NB4 (cell line): ENCODE results near the gene MUC5B.

Experiments used
- DNase-seq: peaks from one replicate; pipeline ENCODE4 v3.0.0; 2010; ENCODE audit warnings: low read depth
- H3K4me3 ChIP-seq: one replicate; pipeline ENCODE4 v1.5.1; 2011; ENCODE audit warnings: mild to moderate bottlenecking, low read depth, low read length, moderate library complexity
- CTCF ChIP-seq: IDR thresholded peaks from one replicate; pipeline ENCODE4 v1.5.1; 2012; ENCODE audit warnings: low read depth, low read length
- MAX ChIP-seq: IDR thresholded peaks from 2 replicates; pipeline ENCODE4 v1.6.1; 2011; ENCODE audit warnings: low read depth, low read length
- MYC ChIP-seq: IDR thresholded peaks from 2 replicates; pipeline ENCODE4 v1.6.1; 2011; ENCODE audit warnings: low read depth, low read length
- POLR2A ChIP-seq: IDR thresholded peaks from 2 replicates; pipeline ENCODE4 v1.6.1; 2011; ENCODE audit warnings: mild to moderate bottlenecking; ENCODE audit not compliant: insufficient read length; ENCODE audit errors: extremely low read depth

The MUC5B gene

GRCh38 chr11:1292018-1292643, 69.3 kb downstream of the MUC5B start:
- no peak for DNase-seq
- no peak for TF ChIP-seq MYC
- no peak for TF ChIP-seq POLR2A
- no peak for TF ChIP-seq MAX
- TF ChIP-seq CTCF: no peak
- H3K4me3 ChIP-seq: no peak overlapping the region

- TF ChIP-seq MAX: no peak
- no peak for TF ChIP-seq POLR2A
- TF ChIP-seq CTCF: no peak
- no peak for TF ChIP-seq MYC
- DNase-seq: no peak
- no peak overlapping the region for H3K4me3 ChIP-seq
Observed at GRCh38 chr11:1292644-1293618, 70.1 kb downstream of the MUC5B start.

- TF ChIP-seq POLR2A: no peak
- TF ChIP-seq CTCF: no peak
- DNase-seq: no peak
- H3K4me3 ChIP-seq: no peak overlapping the region
Observed at GRCh38 chr11:1293619-1294015, 70.8 kb downstream of the MUC5B start.

- H3K4me3 ChIP-seq: no peak overlapping the region
- DNase-seq: no peak
- TF ChIP-seq CTCF (no peak), MAX (no peak), MYC (no peak), POLR2A (no peak)
Observed at GRCh38 chr11:1295086-1295485, 72.2 kb downstream of the MUC5B start.

- TF ChIP-seq POLR2A (no peak), MAX (no peak), MYC (no peak)
- DNase-seq: no peak
- no peak overlapping the region for H3K4me3 ChIP-seq
Observed at GRCh38 chr11:1295591-1295990, 72.7 kb downstream of the MUC5B start.

GRCh38 chr11:1296287-1296686, 73.4 kb downstream of the MUC5B start:
- no peak overlapping the region for H3K4me3 ChIP-seq
- DNase-seq: no peak
- no peak for TF ChIP-seq MYC
- no peak for TF ChIP-seq POLR2A
- TF ChIP-seq CTCF: no peak
- TF ChIP-seq MAX: no peak
